Prostate gland (tissue), 2 donors: ENCODE measurements around the gene DNM1L.

Experiments
- CTCF ChIP-seq, 4 experiments: fragments of 200-600 bp in 2 of 4; fragments of 450-650 bp in 2 of 4; sonication (generic) in 2 of 4; IDR thresholded peaks; 1 replicate in 3 of 4; 2 replicates in 1 of 4; pipeline ENCODE4 v1.5.1; 2016 to 2019; ENCODE audit warnings: antibody characterized with exemption in 4 of 4, mild to moderate bottlenecking in 2 of 4, moderate library complexity in 2 of 4
- POLR2A ChIP-seq: fragments of 450-650 bp; IDR thresholded peaks from one replicate; pipeline ENCODE4 v1.6.1; 2016; ENCODE audit warnings: antibody characterized with exemption, mild to moderate bottlenecking
- POLR2AphosphoS5 ChIP-seq: sonication (generic); formaldehyde crosslinking; IDR thresholded peaks from one replicate; pipeline ENCODE4 v1.6.1; 2017; ENCODE audit warnings: antibody characterized with exemption

GRCh38 chr12:32789446-32789845 is 110.3 kb downstream of the DNM1L start:
- TF ChIP-seq CTCF (IDR thresholded peaks at IDR 0.05) (no peak), POLR2AphosphoS5 (no peak), POLR2A (no peak)
